ENCODE data around the gene AGRN.

- peak in 2 of 3 donors; percentile 31 to 39 for TF ChIP-seq POLR2AphosphoS5 (IDR thresholded peaks at IDR 0.05)
- TF ChIP-seq CTCF (IDR thresholded peaks at IDR 0.05) = no peak
- peak in 1 of 2 donors; percentile 46 for TF ChIP-seq POLR2A (IDR thresholded peaks at IDR 0.05)
- no peak for TF ChIP-seq EP300 (IDR thresholded peaks at IDR 0.05)
Measured at GRCh38 chr1:1013105-1013921, 6.6 kb upstream of the AGRN start, which contains the start of gene ISG15.

Measured in suprapubic skin (tissue), 4 donors.